ENCODE data around the gene SACS.

SACS gene

DNA sequence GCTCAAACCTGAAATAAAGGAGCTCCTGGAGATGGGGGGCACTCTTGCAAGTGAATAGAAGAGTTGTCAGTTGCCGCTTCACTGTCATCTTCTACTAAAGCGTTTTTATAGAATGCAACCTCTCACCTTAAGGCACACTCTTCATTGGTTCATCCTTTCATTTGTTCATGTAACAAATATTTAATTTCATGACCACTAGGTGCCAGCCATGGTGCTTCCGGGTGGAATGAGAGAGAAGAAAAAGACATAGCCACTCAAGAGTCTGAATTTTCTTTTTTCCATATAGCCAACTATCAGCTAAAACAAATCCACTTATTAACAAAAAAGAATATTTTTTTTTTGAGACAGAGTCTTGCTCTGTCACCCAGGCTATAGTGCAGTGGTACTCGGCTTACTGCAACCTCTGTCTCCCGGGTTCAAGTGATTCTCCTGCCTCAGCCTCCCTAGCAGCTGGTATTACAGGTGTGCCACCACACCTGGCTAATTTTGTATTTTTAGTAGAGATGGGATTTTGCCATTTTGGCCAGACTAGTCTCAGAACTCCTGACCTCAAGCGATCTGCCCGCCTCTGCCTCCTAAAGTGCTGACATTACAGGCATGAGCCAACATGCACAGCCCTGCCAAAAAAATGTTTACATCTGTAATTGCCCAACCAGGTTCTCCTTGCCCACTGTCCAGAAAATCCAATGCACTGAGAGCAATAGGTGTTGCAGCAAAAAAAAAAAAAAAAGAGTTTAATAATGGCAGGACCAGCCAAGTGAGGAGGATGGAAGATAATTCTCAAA lies 22.1 kb upstream of the SACS start:
- Histone ChIP-seq H3K27me3 (ENCODE audit: control insufficient read depth, insufficient read depth, low read length) (no peaks in the 10 kb centered on the region), H3K27ac (peak overlapping the region; percentile 71), H3K4me2 (ENCODE audit: low read length) (no peak overlapping the region), H3K36me3 (ENCODE audit: control insufficient read depth, insufficient read depth, low read length) (no peaks in the 10 kb centered on the region), H2AFZ (peak overlapping the region; percentile 58), H3K9me3 (ENCODE audit: control insufficient read depth, low read length) (no peaks in the 10 kb centered on the region), H3K9ac (no peak overlapping the region), H3K4me1 (peaks cover 49% of the 10 kb centered on the region), H3K79me2 (no peaks in the 10 kb centered on the region), H3K4me3 (ENCODE audit: low read depth, low read length) (no peak overlapping the region)
- TF ChIP-seq, protein P1, sequence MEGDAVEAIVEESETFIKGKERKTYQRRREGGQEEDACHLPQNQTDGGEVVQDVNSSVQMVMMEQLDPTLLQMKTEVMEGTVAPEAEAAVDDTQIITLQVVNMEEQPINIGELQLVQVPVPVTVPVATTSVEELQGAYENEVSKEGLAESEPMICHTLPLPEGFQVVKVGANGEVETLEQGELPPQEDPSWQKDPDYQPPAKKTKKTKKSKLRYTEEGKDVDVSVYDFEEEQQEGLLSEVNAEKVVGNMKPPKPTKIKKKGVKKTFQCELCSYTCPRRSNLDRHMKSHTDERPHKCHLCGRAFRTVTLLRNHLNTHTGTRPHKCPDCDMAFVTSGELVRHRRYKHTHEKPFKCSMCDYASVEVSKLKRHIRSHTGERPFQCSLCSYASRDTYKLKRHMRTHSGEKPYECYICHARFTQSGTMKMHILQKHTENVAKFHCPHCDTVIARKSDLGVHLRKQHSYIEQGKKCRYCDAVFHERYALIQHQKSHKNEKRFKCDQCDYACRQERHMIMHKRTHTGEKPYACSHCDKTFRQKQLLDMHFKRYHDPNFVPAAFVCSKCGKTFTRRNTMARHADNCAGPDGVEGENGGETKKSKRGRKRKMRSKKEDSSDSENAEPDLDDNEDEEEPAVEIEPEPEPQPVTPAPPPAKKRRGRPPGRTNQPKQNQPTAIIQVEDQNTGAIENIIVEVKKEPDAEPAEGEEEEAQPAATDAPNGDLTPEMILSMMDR (IDR thresholded peaks at IDR 0.05) = no peak

DNA sequence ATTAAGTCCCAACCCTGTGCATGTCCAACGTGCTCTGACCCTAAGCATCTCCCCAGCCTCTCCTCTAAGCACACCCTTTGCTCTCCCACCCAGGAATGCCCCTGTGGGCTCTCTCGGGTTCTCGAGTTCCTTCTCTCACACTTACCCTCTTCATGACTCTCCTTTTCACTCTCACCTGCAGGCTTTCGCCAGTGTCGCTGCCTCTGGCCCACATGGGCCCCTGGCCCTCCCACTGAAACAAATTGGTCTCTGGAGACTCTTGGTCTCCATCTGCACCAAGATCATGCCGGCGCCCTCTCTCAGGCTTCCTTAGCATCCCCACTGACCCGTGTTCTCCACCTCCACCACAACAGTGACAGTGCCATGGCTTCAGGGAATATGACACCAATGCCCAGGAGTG lies 19.6 kb upstream of the SACS start:
- Histone ChIP-seq H3K36me3 (ENCODE audit: control insufficient read depth, insufficient read depth, low read length) (no peaks in the 10 kb centered on the region), H3K4me1 (peaks cover 42% of the 10 kb centered on the region), H3K27me3 (ENCODE audit: control insufficient read depth, insufficient read depth, low read length) (no peaks in the 10 kb centered on the region), H3K9me3 (ENCODE audit: control insufficient read depth, low read length) (no peaks in the 10 kb centered on the region), H2AFZ (peak overlapping the region; percentile 33), H3K79me2 (no peaks in the 10 kb centered on the region), H3K9ac (no peak overlapping the region), H3K4me2 (ENCODE audit: low read length) (no peak overlapping the region), H3K27ac (peak overlapping the region; percentile 71), H3K4me3 (ENCODE audit: low read depth, low read length) (no peak overlapping the region)
- TF ChIP-seq, protein P1 (IDR thresholded peaks at IDR 0.05) = no peak

DNA sequence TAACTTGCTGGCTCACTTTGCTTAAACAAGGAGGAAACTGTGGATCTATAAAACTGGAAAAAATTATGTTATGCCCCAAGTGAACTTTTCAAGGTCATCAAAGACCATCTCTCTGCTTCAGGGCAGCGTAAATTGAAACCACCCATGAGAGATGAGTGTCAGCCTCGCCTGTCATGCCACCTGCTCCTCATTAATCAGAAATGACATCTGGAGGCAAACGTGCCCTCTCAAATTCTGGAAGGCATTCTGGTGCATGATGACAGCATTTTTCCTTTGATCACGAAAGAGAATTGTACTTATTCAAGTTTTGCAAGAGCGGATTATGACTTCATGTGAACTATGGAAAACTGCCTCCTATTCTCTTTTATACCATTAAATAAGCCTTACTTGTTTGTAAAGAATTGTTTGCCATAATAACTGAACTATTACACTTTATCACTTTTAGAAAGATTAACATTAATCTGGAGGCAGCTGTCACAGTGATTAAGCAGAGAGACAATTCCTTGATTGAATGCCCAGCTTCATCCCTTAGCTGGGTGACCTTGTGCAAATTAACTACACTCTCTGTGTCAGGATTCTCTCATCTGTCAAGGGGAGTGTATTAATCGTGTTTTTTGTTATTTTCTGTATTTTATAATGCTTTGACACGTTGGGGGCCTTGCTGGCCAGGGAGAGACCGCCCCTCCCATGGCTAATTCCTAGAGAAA lies 17.0 kb upstream of the SACS start:
- H3K4me1 ChIP-seq = peaks cover 30% of the 10 kb centered on the region
- H3K36me3 ChIP-seq (ENCODE audit: control insufficient read depth, insufficient read depth, low read length) = no peaks in the 10 kb centered on the region
- no peaks in the 10 kb centered on the region for H3K9me3 ChIP-seq (ENCODE audit: control insufficient read depth, low read length)
- no peaks in the 10 kb centered on the region for H3K27me3 ChIP-seq (ENCODE audit: control insufficient read depth, insufficient read depth, low read length)
- peak overlapping the region; percentile 64 for H3K4me2 ChIP-seq (ENCODE audit: low read length)
- H2AFZ ChIP-seq = no peak overlapping the region
- H3K79me2 ChIP-seq = no peaks in the 10 kb centered on the region
- no peak overlapping the region for H3K9ac ChIP-seq
- no peak overlapping the region for H3K4me3 ChIP-seq (ENCODE audit: low read depth, low read length)
- peak overlapping the region; percentile 72 for H3K27ac ChIP-seq
- TF ChIP-seq, protein P1 (IDR thresholded peaks at IDR 0.05) = no peak

- Histone ChIP-seq H3K79me2 (no peaks in the 10 kb centered on the region), H3K36me3 (ENCODE audit: control insufficient read depth, insufficient read depth, low read length) (no peaks in the 10 kb centered on the region), H3K4me3 (ENCODE audit: low read depth, low read length) (no peak overlapping the region), H2AFZ (peak overlapping the region; percentile 60), H3K9ac (no peak overlapping the region), H3K4me2 (ENCODE audit: low read length) (no peak overlapping the region), H3K27me3 (ENCODE audit: control insufficient read depth, insufficient read depth, low read length) (no peaks in the 10 kb centered on the region), H3K9me3 (ENCODE audit: control insufficient read depth, low read length) (no peaks in the 10 kb centered on the region), H3K4me1 (peaks cover 23% of the 10 kb centered on the region), H3K27ac (peak overlapping the region; percentile 72)
- TF ChIP-seq, protein P1 (IDR thresholded peaks at IDR 0.05) = no peak
These were observed 16.1 kb upstream of the SACS start for GRCh38 chr13:23449398-23450162.

Data from parathyroid adenoma (tissue), 2 donors.